Thyroid gland (tissue), 4 donors: ENCODE measurements around the gene PIK3R5. TPM values are rescaled to one million over a fixed set of nuclear protein-coding genes. Genes with fewer than 3 reads are reported as not detected.

ENCODE experiments used
- DNase-seq, 2 donors: peaks; one replicate each; pipeline ENCODE4 v3.0.0-alpha.2; 2019
- H3K27ac ChIP-seq, 3 donors: fragments of 200-600 bp; sonication (generic); 1 replicate in 2 of 3; 2 replicates in 1 of 3; pipeline ENCODE4 v1.5.1; 2016 to 2019; ENCODE audit warnings: mild to moderate bottlenecking in 1 of 3, moderate library complexity in 1 of 3
- H3K27me3 ChIP-seq: fragments of 200-600 bp; sonication (generic); one replicate; pipeline ENCODE4 v1.5.1; 2019
- H3K36me3 ChIP-seq, 2 donors: fragments of 200-600 bp; sonication (generic); one replicate each; pipeline ENCODE4 v1.5.1; 2016 to 2019
- H3K4me1 ChIP-seq, 2 donors: fragments of 200-600 bp; sonication (generic); one replicate each; pipeline ENCODE4 v1.5.1; 2017 to 2019
- H3K4me3 ChIP-seq, 3 donors: fragments of 200-600 bp; sonication (generic); replicated peaks in 1 of 3; 1 replicate in 2 of 3; 2 replicates in 1 of 3; pipeline ENCODE4 v1.5.1; 2016; ENCODE audit warnings: mild to moderate bottlenecking in 1 of 3
- H3K9me3 ChIP-seq: fragments of 200-600 bp; sonication (generic); one replicate; pipeline ENCODE4 v1.5.1; 2017
- POLR2A ChIP-seq, 2 donors: fragments of 450-650 bp; IDR thresholded peaks; one replicate each; pipeline ENCODE4 v1.6.1; 2017; ENCODE audit warnings: antibody characterized with exemption in 2 of 2, mild to moderate bottlenecking in 2 of 2, moderate library complexity in 1 of 2
- WGBS, 2 donors: methylation state at CpG; one replicate each; pipeline ENCODE4 v1.1.5; 2017; 5-methylcytosine and 5-hydroxymethylcytosine counted together
- intact Hi-C: fragments of 100-400 bp; cut with DNase I; formaldehyde crosslinking; loops from one replicate; pipeline ENCODE4 v1.15.1; 2023
- total RNA-seq, 4 donors: library from RNA; depleted of rRNA; stranded (reverse); fragments of >200 nt; gene quantifications; one replicate each; pipeline ENCODE4 v1.2.3, GENCODE V29; 2016
- TF ChIP-seq, protein P1 (sequence below), 6 experiments: fragments of 200-600 bp in 3 of 6; fragments of 450-650 bp in 3 of 6; sonication (generic) in 3 of 6; IDR thresholded peaks; one replicate each; pipeline ENCODE4 v1.5.1; 2016 to 2019; ENCODE audit warnings: antibody characterized with exemption in 6 of 6, mild to moderate bottlenecking in 2 of 6, inconsistent platforms in 1 of 6, moderate library complexity in 1 of 6

The PIK3R5 gene
- total RNA-seq, 4 donors from 2014 or later: 2.3 to 10.6 (median 5.1) TPM

DNA sequence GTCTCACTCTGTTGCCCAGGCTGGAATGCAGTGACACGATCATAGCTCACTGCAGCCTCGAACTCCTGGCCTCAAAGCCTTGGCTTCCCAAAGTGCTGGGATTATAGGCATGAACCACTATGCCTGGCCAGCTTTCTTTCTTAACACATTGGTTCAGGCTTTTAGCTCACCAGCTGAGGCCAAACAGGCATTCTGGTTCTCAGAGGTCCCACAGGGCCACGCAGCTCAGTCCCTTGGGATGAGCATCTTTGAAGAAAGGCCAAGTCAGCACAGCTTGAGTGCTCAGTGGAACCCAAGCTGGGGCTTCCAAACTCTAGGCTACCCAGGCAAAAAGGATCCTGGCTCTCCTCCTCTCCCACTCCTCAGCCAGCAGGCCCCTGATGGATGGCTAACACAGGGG is 2.5 kb downstream of the PIK3R5 start:
- no peak for DNase-seq
- no peak overlapping the region for H3K27ac ChIP-seq
- H3K36me3 ChIP-seq: no peaks in the 10 kb centered on the region
- intact Hi-C loops: no loop called here
- 85 to 92% methylated on average over 3 of the region's 3 CpGs for WGBS, 2 donors
- TF ChIP-seq, protein P1, sequence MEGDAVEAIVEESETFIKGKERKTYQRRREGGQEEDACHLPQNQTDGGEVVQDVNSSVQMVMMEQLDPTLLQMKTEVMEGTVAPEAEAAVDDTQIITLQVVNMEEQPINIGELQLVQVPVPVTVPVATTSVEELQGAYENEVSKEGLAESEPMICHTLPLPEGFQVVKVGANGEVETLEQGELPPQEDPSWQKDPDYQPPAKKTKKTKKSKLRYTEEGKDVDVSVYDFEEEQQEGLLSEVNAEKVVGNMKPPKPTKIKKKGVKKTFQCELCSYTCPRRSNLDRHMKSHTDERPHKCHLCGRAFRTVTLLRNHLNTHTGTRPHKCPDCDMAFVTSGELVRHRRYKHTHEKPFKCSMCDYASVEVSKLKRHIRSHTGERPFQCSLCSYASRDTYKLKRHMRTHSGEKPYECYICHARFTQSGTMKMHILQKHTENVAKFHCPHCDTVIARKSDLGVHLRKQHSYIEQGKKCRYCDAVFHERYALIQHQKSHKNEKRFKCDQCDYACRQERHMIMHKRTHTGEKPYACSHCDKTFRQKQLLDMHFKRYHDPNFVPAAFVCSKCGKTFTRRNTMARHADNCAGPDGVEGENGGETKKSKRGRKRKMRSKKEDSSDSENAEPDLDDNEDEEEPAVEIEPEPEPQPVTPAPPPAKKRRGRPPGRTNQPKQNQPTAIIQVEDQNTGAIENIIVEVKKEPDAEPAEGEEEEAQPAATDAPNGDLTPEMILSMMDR (IDR thresholded peaks at IDR 0.05): no peak
- TF ChIP-seq POLR2A (IDR thresholded peaks at IDR 0.05): no peak
- peaks cover 0 to 6% of the 10 kb centered on the region in 2 donors for H3K4me1 ChIP-seq
- no peaks in the 10 kb centered on the region for H3K9me3 ChIP-seq
- no peak overlapping the region for H3K4me3 ChIP-seq
- no peaks in the 10 kb centered on the region for H3K27me3 ChIP-seq

DNA sequence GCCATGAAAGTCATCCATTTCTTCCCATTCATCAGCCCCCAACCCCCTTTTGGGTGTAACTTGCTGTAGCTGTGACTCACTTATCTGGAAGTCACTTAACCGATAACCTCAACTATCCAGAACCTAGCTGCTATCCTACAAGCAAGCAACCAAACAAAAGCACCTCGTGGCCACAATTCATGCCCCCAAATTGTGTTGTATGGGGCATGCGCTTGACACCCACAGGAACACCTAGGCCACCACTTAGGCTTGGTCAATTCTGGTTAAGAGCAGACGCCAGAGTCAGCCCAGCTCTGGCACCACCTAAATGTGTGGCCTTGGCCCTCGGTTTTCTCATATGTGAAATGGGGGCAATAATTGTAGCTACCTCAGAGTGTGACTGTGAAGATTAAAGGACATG is 3.7 kb downstream of the PIK3R5 start:
- H3K4me1 ChIP-seq: peaks cover 0 to 6% of the 10 kb centered on the region in 2 donors
- 91 to 94% methylated on average over 5 of the region's 5 CpGs for WGBS, 2 donors
- no peak for DNase-seq
- H3K4me3 ChIP-seq: no peak overlapping the region
- TF ChIP-seq, protein P1 (IDR thresholded peaks at IDR 0.05): no peak
- no peak for TF ChIP-seq POLR2A (IDR thresholded peaks at IDR 0.05)
- no peaks in the 10 kb centered on the region for H3K36me3 ChIP-seq
- no peak overlapping the region for H3K27ac ChIP-seq
- H3K9me3 ChIP-seq: no peaks in the 10 kb centered on the region
- H3K27me3 ChIP-seq: no peaks in the 10 kb centered on the region
- intact Hi-C loops: no loop called here

DNA sequence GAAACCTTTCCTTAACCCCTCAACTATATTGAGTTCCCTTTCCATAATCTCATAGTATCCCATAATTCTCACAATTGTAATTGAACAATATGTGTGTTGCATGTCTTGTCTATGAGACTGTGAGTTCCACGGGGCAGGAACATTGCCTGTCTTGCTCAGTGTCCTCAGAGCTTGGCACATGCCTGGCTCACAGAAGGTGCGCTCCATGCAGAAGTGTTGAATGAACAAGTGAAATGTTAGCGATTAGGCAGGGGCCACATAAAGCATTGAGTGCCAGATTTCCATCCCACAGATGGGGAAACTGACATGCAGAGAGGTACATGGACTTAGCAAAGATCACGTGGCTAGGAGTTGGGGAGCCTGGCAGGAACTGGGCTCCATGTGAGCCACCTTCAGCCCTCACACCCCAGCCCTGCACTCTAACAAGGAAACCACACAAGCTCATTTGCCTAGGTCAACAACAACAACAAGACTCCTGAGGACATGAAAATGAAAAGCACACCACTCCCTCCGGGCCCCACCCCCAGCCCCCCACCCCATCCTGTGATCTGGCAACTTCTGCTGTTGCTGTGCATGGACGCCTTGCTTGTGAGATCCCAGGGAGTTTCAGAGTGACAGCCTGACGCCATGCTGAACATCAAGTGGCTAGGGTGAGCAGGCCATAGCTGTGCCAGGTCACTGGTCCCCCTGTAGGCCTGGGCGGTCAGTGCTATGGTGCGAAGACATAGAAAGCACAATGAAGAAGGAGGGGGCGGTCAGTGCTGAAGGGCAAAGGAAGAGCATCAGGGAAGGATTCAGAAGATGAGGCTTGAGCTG is 5.0 kb downstream of the PIK3R5 start:
- no peak overlapping the region for H3K27ac ChIP-seq
- 68 to 74% methylated on average over 9 to 10 of the region's 10 CpGs for WGBS, 2 donors
- intact Hi-C loops: no loop called here

DNA sequence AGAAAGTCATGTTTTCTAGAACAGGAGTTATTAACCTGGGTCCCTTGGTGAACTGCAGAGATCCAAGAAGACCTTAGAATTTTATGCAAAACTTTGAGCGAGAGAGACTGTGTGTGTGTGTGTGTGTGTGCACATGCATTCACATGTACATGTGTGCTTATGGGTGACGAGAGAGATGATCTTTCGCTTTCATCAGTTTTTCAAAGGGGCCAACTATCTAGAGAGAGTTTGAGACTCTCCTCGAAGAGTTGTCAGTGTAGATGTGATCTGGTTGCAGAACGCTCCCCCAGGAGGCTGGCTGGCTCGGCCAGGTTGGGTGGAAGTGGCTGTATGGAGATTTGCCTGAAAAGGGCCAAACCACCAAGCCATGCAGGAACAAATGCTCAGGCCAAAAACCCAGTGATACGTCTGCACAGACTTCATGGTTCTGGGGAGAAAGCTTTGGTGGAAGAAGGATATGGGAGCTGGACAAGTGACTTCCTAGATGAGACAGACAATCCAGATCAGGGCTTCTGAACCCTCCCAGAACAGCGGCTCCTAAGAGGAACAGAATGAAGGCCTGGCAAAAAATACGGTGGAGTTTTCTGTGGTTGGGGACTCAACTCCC is 6.1 kb downstream of the PIK3R5 start:
- no peaks in the 10 kb centered on the region for H3K27me3 ChIP-seq
- no peak for DNase-seq
- no peak overlapping the region for H3K27ac ChIP-seq
- no peak overlapping the region for H3K4me3 ChIP-seq
- no peaks in the 10 kb centered on the region for H3K4me1 ChIP-seq
- no peaks in the 10 kb centered on the region for H3K36me3 ChIP-seq
- 85 to 87% methylated on average over 9 of the region's 9 CpGs for WGBS, 2 donors
- no peaks in the 10 kb centered on the region for H3K9me3 ChIP-seq
- TF ChIP-seq POLR2A (IDR thresholded peaks at IDR 0.05): no peak
- TF ChIP-seq, protein P1 (IDR thresholded peaks at IDR 0.05): no peak
- intact Hi-C loops: no loop called here

More for the DNA sequence above, 5.0 kb downstream of the PIK3R5 start:
- Histone ChIP-seq H3K36me3 (no peaks in the 10 kb centered on the region), H3K9me3 (no peaks in the 10 kb centered on the region), H3K4me1 (peaks cover 0 to 4% of the 10 kb centered on the region in 2 donors), H3K4me3 (no peak overlapping the region), H3K27me3 (no peaks in the 10 kb centered on the region)
- TF ChIP-seq POLR2A (IDR thresholded peaks at IDR 0.05): no peak
- TF ChIP-seq, protein P1 (IDR thresholded peaks at IDR 0.05): no peak
- no peak for DNase-seq

DNA sequence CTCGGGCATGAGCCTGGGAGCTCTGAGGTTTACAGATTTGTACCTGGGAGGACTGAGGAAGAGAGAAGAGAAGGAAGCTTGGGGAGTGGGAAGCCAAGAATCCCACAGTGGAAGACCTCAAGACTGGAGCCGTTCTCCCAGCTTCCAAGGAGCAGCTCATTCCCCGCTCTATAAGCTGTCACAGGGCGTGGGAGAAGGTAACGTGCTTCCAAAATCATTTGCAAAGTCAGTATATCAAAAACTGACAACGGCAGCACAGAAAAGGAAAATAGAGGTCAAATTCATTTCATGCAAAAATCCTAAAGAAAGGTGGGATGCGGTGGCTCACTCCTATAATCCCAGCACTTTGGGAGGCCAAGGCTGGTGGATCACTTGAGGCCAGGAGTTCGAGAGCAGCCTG is 7.8 kb downstream of the PIK3R5 start:
- DNase-seq: no peak
- TF ChIP-seq POLR2A (IDR thresholded peaks at IDR 0.05): no peak
- TF ChIP-seq, protein P1 (IDR thresholded peaks at IDR 0.05): no peak
- WGBS, 2 donors: 85 to 87% methylated on average over 8 of the region's 8 CpGs

More for the DNA sequence above, 7.8 kb downstream of the PIK3R5 start:
- no peaks in the 10 kb centered on the region for H3K9me3 ChIP-seq
- no peaks in the 10 kb centered on the region for H3K27me3 ChIP-seq
- no peak overlapping the region for H3K4me3 ChIP-seq
- no peak overlapping the region for H3K27ac ChIP-seq
- H3K4me1 ChIP-seq: no peaks in the 10 kb centered on the region
- intact Hi-C loops: no loop called here
- no peaks in the 10 kb centered on the region for H3K36me3 ChIP-seq
